ENCODE results near the gene ADARB2.

DNA sequence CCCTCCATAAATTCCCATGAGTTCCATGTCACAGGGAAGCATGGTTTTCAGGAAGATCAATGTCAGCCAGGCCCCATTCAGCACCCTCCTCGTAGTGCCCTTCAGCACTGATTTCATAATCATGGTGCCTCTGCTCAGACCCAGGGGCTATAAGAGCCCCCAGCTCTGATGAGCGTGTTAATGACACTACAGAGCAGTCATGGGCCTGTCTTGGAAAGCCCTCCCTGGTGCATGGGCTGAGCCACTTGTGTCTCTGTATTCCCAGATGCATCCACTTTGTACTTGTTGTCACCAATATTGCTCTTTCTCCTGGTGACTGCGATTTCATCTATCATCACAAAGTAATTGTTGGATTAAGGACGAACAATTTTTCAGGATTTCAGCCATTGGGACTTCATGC lies 154.6 kb downstream of the ADARB2 start:
- TF ChIP-seq POLR2A (IDR thresholded peaks at IDR 0.05; ENCODE audit: low read depth, low read length) (no peak), POU2F2 (IDR thresholded peaks at IDR 0.05; ENCODE audit: low read depth, low read length) (no peak), POLR2AphosphoS5 (IDR thresholded peaks at IDR 0.05; ENCODE audit: low read depth, low read length) (no peak), PAX5 (IDR thresholded peaks at IDR 0.05; ENCODE audit: insufficient read depth, low read length, severe bottlenecking) (no peak), TAF1 (IDR thresholded peaks at IDR 0.05; ENCODE audit: low read depth, low read length) (no peak), SPI1 (IDR thresholded peaks at IDR 0.05; ENCODE audit: low read depth, low read length) (no peak)
